ENCODE measurements around the gene TTR. TPM values are rescaled to one million over a fixed set of nuclear protein-coding genes. Genes with fewer than 3 reads are reported as not detected.

The TTR gene
- total RNA-seq, 2 experiments from 2014 or later, result not detected

GRCh38 chr18:31646332-31647126 is 54.9 kb downstream of the TTR start:
- ATAC-seq (ENCODE audit: poor library complexity), result no peak
- Histone ChIP-seq H3K36me3 (ENCODE audit: insufficient read depth, low read length) (no peaks in the 10 kb centered on the region), H3K27ac (ENCODE audit: low read depth in 1 of 2, low read length in 2 of 2) (no peak overlapping the region), H3K4me3 (ENCODE audit: low read length) (no peak overlapping the region), H3K27me3 (ENCODE audit: control insufficient read depth in 1 of 2, insufficient read depth in 2 of 2, low read length in 2 of 2) (no peaks in the 10 kb centered on the region), H3K4me1 (ENCODE audit: insufficient read depth, low read length) (no peaks in the 10 kb centered on the region), H3K9me3 (ENCODE audit: control insufficient read depth in 1 of 2, insufficient read depth in 1 of 2, low read length in 2 of 2) (no peaks in the 10 kb centered on the region)
- Mint-ChIP-seq H3K27me3 (peaks cover 26% of the 10 kb centered on the region), H3K9me3 (no peaks in the 10 kb centered on the region), H3K27ac (no peak overlapping the region), H3K36me3 (ENCODE audit: low read depth) (no peaks in the 10 kb centered on the region), H3K4me3 (no peak overlapping the region), H3K4me1 (ENCODE audit: low read depth) (peaks cover 10% of the 10 kb centered on the region)
- DNase-seq, result no peak
- CTCF ChIA-PET, result no interaction called here
- no peak for TF ChIP-seq CTCF (IDR thresholded peaks at IDR 0.05)
- intact Hi-C loops (cut with DNase I, micrococcal nuclease), result no loop called here
- POLR2A ChIA-PET, result no interaction called here

- Mint-ChIP-seq H3K9me3 (no peaks in the 10 kb centered on the region), H3K4me1 (ENCODE audit: low read depth) (peaks cover 10% of the 10 kb centered on the region), H3K4me3 (no peak overlapping the region), H3K36me3 (ENCODE audit: low read depth) (no peaks in the 10 kb centered on the region), H3K27me3 (peaks cover 32% of the 10 kb centered on the region), H3K27ac (no peak overlapping the region)
- ATAC-seq (ENCODE audit: poor library complexity) (no peak), DNase-seq (no peak)
- intact Hi-C loops (cut with DNase I, micrococcal nuclease), result no loop called here
- POLR2A ChIA-PET, result no interaction called here
- Histone ChIP-seq H3K9me3 (ENCODE audit: control insufficient read depth in 1 of 2, insufficient read depth in 1 of 2, low read length in 2 of 2) (no peaks in the 10 kb centered on the region), H3K4me1 (ENCODE audit: insufficient read depth, low read length) (no peaks in the 10 kb centered on the region), H3K27ac (ENCODE audit: low read depth in 1 of 2, low read length in 2 of 2) (no peak overlapping the region), H3K36me3 (ENCODE audit: insufficient read depth, low read length) (no peaks in the 10 kb centered on the region), H3K27me3 (ENCODE audit: control insufficient read depth in 1 of 2, insufficient read depth in 2 of 2, low read length in 2 of 2) (peaks cover 0 to 2% of the 10 kb centered on the region in 2 experiments), H3K4me3 (ENCODE audit: low read length) (no peak overlapping the region)
- TF ChIP-seq CTCF (IDR thresholded peaks at IDR 0.05), result no peak
- CTCF ChIA-PET, result no interaction called here
Observed at GRCh38 chr18:31647127-31647753, 55.6 kb downstream of the TTR start.

Other genes with a start within 250 kb of the TTR start
- gene DSG4, start 215.1 kb upstream of the TTR start, total RNA-seq, result not detected
- not detected for gene DSG3, start 144.1 kb upstream of the TTR start, total RNA-seq
- gene DSG2, start 93.7 kb upstream of the TTR start, total RNA-seq, result under 1 TPM; 0.11 to 0.14 TPM
- under 1 TPM in 1 of 2 experiments, not detected in 1; 0.75 TPM for gene B4GALT6, start 92.7 kb downstream of the TTR start, total RNA-seq
- gene SLC25A52, start 169.0 kb downstream of the TTR start, total RNA-seq, result not detected